Panc1 (cell line): ENCODE data around the gene KRTAP5-9. TPM values are rescaled to one million over a fixed set of nuclear protein-coding genes. Genes with fewer than 3 reads are reported as not detected.

ENCODE experiments used
- ATAC-seq: fragments of 200-7000 bp; cut with Tn5 transposase; 2 replicates; pipeline ENCODE4 v1.9.1; 2020; ENCODE audit warnings: mild to moderate bottlenecking, moderate library complexity
- BruUV-seq: library from RNA; stranded (reverse); fragments of 400-500 nt; replicated peaks from 2 replicates; lab custom pipeline; 2021; lab: Mats Ljungman, UMichigan
- CTCF ChIA-PET: fragments of 300-600 bp; sonication (Branson Sonifier 250); formaldehyde crosslinking; loops from one replicate; lab custom pipeline; 2022; ENCODE audit warnings: antibody characterized with exemption; lab: Charles Lee
- POLR2A ChIA-PET: fragments of 300-600 bp; sonication (Branson Sonifier 250); formaldehyde crosslinking; loops from one replicate; lab custom pipeline; 2022; ENCODE audit warnings: antibody characterized with exemption; lab: Charles Lee
- DNase-seq: peaks from one replicate; pipeline ENCODE4 v3.0.0-alpha.2; 2010; ENCODE audit warnings: low read depth, low spot score
- H3K27ac ChIP-seq: 2 replicates; pipeline ENCODE4 v1.5.1; 2011; ENCODE audit warnings: mild to moderate bottlenecking, low read length, inconsistent platforms
- H3K27me3 ChIP-seq: fragments of 200-500 bp; sonication (Bioruptor generic); 2 replicates; pipeline ENCODE4 v1.6.0; 2014; ENCODE audit warnings: low read length, inconsistent platforms; ENCODE audit not compliant: control insufficient read depth, insufficient read depth
- H3K36me3 ChIP-seq: fragments of 200-500 bp; sonication (Bioruptor generic); 2 replicates; pipeline ENCODE4 v1.5.1; 2014; ENCODE audit warnings: inconsistent platforms, mild to moderate bottlenecking, low read length, moderate library complexity; ENCODE audit not compliant: control insufficient read depth, insufficient read depth
- H3K4me1 ChIP-seq: 2 replicates; pipeline ENCODE4 v1.5.1; 2011; ENCODE audit warnings: inconsistent platforms, mild to moderate bottlenecking, low read length, moderate library complexity; ENCODE audit not compliant: control insufficient read depth, insufficient read depth
- H3K4me3 ChIP-seq, 2 experiments: 2 replicates each; pipeline ENCODE4 v1.5.1; 2011 to 2012; ENCODE audit warnings: low read depth in 2 of 2, low read length in 2 of 2, mild to moderate bottlenecking in 2 of 2, inconsistent platforms in 1 of 2, moderate library complexity in 1 of 2
- H3K9me3 ChIP-seq: fragments of 200-500 bp; sonication (Bioruptor generic); 2 replicates; pipeline ENCODE4 v1.5.1; 2014; ENCODE audit warnings: low read depth, mild to moderate bottlenecking, inconsistent platforms, low read length, moderate library complexity; ENCODE audit not compliant: control insufficient read depth, insufficient read depth
- CTCF ChIP-seq: fragments of 450-650 bp; IDR thresholded peaks from 2 replicates; pipeline ENCODE4 v1.5.1; 2017; ENCODE audit warnings: mild to moderate bottlenecking
- POLR2AphosphoS5 ChIP-seq: IDR thresholded peaks from 2 replicates; pipeline ENCODE4 v1.6.1; 2012; ENCODE audit warnings: mild to moderate bottlenecking, low read depth, low read length, moderate library complexity
- REST ChIP-seq, 2 experiments: IDR thresholded peaks; 2 replicates each; pipeline ENCODE4 v1.6.1; 2011 to 2012; ENCODE audit warnings: low read depth in 2 of 2, control low read depth in 1 of 2, low read length in 1 of 2, mild to moderate bottlenecking in 1 of 2, moderate library complexity in 1 of 2; ENCODE audit not compliant: insufficient read depth in 1 of 2
- SIN3A ChIP-seq: IDR thresholded peaks from 2 replicates; pipeline ENCODE4 v1.6.1; 2012; ENCODE audit warnings: low read depth, mild to moderate bottlenecking, low read length, moderate library complexity, borderline replicate concordance; ENCODE audit not compliant: insufficient read depth
- TCF7L2 ChIP-seq: IDR thresholded peaks from 2 replicates; pipeline ENCODE4 v1.6.1; 2011; ENCODE audit warnings: mild to moderate bottlenecking, low read depth, low read length, inconsistent platforms
- in situ Hi-C: cut with HindIII; loops from 2 replicates; pipeline ENCODE4 v1.10.0; 2016; ENCODE audit warnings: low sequenced_read_pairs, low pct_unique_long_range_greater_than_20kb
- intact Hi-C: fragments of 100-400 bp; cut with micrococcal nuclease; formaldehyde crosslinking; loops from one replicate; pipeline ENCODE4 v1.10.0; 2022; ENCODE audit not compliant: unreplicated experiment
- total RNA-seq: library from RNA; stranded (reverse); gene quantifications from one replicate; pipeline ENCODE4 v1.2.1, GENCODE V29; 2021; ENCODE audit not compliant: unreplicated experiment

The KRTAP5-9 gene
- total RNA-seq, 1 experiment from 2014 or later, result not detected

GRCh38 chr11:71507102-71507501, 41.1 kb upstream of the KRTAP5-9 start:
- POLR2A ChIA-PET, result no interaction called here
- no peak for DNase-seq

GRCh38 chr11:71518506-71519471, 29.4 kb upstream of the KRTAP5-9 start:
- Histone ChIP-seq H3K36me3 (no peaks in the 10 kb centered on the region), H3K9me3 (no peaks in the 10 kb centered on the region), H3K4me3 (no peak overlapping the region), H3K4me1 (no peaks in the 10 kb centered on the region), H3K27ac (no peak overlapping the region), H3K27me3 (no peaks in the 10 kb centered on the region)
- no peak for DNase-seq
- intact Hi-C loops (no loop called here), in situ Hi-C loops (no loop called here)
- ChIA-PET CTCF (no interaction called here), POLR2A (no interaction called here)
- BruUV-seq, result no TSS peak
- no peak for ATAC-seq
- no peak for TF ChIP-seq REST (IDR thresholded peaks at IDR 0.05; ENCODE audit: insufficient read depth in 1 of 2, low read depth in 2 of 2, low read length in 1 of 2)
- no peak for TF ChIP-seq CTCF
- TF ChIP-seq POLR2AphosphoS5, result no peak
- TF ChIP-seq SIN3A, result no peak

More at GRCh38 chr11:71507102-71507501, 41.1 kb upstream of the KRTAP5-9 start:
- BruUV-seq, result no TSS peak
- intact Hi-C loops (no loop called here), in situ Hi-C loops (no loop called here)
- H3K27ac ChIP-seq, result no peak overlapping the region
- H3K36me3 ChIP-seq, result no peaks in the 10 kb centered on the region
- TF ChIP-seq REST (IDR thresholded peaks at IDR 0.05; ENCODE audit: insufficient read depth in 1 of 2, low read depth in 2 of 2, low read length in 1 of 2) (no peak), CTCF (no peak), POLR2AphosphoS5 (no peak), SIN3A (no peak), TCF7L2 (no peak)
- no peak for ATAC-seq
- H3K27me3 ChIP-seq, result no peaks in the 10 kb centered on the region
- H3K4me1 ChIP-seq, result no peaks in the 10 kb centered on the region
- H3K4me3 ChIP-seq, result no peak overlapping the region
- no peaks in the 10 kb centered on the region for H3K9me3 ChIP-seq
- CTCF ChIA-PET, result no interaction called here
